Ishikawa (cell line): ENCODE results near the gene ACHE.

Experiments
- CEBPB ChIP-seq: IDR thresholded peaks from 2 replicates; pipeline ENCODE4 v1.6.1; 2012
- FOXM1 ChIP-seq: IDR thresholded peaks from 2 replicates; pipeline ENCODE4 v1.6.1; 2012; ENCODE audit warnings: low read depth, borderline replicate concordance
- RAD21 ChIP-seq: IDR thresholded peaks from 2 replicates; pipeline ENCODE4 v1.6.1; 2012; ENCODE audit warnings: low read depth
- TCF12 ChIP-seq: IDR thresholded peaks from 2 replicates; pipeline ENCODE4 v1.6.1; 2012; ENCODE audit warnings: low read depth
- YY1 ChIP-seq: IDR thresholded peaks from 2 replicates; pipeline ENCODE4 v1.6.1; 2012; ENCODE audit warnings: low read depth
- ZBTB7A ChIP-seq: IDR thresholded peaks from 2 replicates; pipeline ENCODE4 v1.6.1; 2012; ENCODE audit warnings: low read depth
- TF ChIP-seq, protein P1 (sequence below): IDR thresholded peaks from 2 replicates; pipeline ENCODE4 v1.6.1; 2012; ENCODE audit warnings: low read depth, mild to moderate bottlenecking
- TF ChIP-seq, protein P2 (sequence below): IDR thresholded peaks from 2 replicates; pipeline ENCODE4 v1.6.1; 2012
- TF ChIP-seq, protein P3 (sequence below): IDR thresholded peaks from 2 replicates; pipeline ENCODE4 v1.6.1; 2012

GRCh38 chr7:100893318-100893895 is 2.3 kb downstream of the ACHE start:
- TF ChIP-seq RAD21: no peak
- TF ChIP-seq, protein P1, sequence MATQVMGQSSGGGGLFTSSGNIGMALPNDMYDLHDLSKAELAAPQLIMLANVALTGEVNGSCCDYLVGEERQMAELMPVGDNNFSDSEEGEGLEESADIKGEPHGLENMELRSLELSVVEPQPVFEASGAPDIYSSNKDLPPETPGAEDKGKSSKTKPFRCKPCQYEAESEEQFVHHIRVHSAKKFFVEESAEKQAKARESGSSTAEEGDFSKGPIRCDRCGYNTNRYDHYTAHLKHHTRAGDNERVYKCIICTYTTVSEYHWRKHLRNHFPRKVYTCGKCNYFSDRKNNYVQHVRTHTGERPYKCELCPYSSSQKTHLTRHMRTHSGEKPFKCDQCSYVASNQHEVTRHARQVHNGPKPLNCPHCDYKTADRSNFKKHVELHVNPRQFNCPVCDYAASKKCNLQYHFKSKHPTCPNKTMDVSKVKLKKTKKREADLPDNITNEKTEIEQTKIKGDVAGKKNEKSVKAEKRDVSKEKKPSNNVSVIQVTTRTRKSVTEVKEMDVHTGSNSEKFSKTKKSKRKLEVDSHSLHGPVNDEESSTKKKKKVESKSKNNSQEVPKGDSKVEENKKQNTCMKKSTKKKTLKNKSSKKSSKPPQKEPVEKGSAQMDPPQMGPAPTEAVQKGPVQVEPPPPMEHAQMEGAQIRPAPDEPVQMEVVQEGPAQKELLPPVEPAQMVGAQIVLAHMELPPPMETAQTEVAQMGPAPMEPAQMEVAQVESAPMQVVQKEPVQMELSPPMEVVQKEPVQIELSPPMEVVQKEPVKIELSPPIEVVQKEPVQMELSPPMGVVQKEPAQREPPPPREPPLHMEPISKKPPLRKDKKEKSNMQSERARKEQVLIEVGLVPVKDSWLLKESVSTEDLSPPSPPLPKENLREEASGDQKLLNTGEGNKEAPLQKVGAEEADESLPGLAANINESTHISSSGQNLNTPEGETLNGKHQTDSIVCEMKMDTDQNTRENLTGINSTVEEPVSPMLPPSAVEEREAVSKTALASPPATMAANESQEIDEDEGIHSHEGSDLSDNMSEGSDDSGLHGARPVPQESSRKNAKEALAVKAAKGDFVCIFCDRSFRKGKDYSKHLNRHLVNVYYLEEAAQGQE: no peak
- TF ChIP-seq CEBPB: no peak
- TF ChIP-seq YY1: no peak
- TF ChIP-seq ZBTB7A: no peak
- TF ChIP-seq, protein P2, sequence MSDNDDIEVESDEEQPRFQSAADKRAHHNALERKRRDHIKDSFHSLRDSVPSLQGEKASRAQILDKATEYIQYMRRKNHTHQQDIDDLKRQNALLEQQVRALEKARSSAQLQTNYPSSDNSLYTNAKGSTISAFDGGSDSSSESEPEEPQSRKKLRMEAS: no peak
- TF ChIP-seq FOXM1: no peak
- TF ChIP-seq TCF12: no peak
- TF ChIP-seq, protein P3, sequence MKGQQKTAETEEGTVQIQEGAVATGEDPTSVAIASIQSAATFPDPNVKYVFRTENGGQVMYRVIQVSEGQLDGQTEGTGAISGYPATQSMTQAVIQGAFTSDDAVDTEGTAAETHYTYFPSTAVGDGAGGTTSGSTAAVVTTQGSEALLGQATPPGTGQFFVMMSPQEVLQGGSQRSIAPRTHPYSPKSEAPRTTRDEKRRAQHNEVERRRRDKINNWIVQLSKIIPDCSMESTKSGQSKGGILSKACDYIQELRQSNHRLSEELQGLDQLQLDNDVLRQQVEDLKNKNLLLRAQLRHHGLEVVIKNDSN: no peak
